Coronary artery (tissue), 2 donors: Measurements from ENCODE around the gene EHF.
"Not testable (repeated sequence)": the region's sequence is repeated elsewhere in the genome, so short reads cannot be mapped to it uniquely, and the experiment has no call there.

Source experiments
- DNase-seq: peaks from one replicate; pipeline ENCODE4 v3.0.0-alpha.2; 2017; ENCODE audit warnings: low spot score
- H3K27ac ChIP-seq, 2 donors: fragments of 200-600 bp; sonication (generic); one replicate each; pipeline ENCODE4 v1.5.1; 2016 to 2019
- H3K4me3 ChIP-seq: fragments of 200-600 bp; sonication (generic); 2 replicates; pipeline ENCODE4 v1.5.1; 2016; ENCODE audit warnings: mild to moderate bottlenecking, moderate library complexity
- CTCF ChIP-seq: fragments of 200-600 bp; sonication (generic); IDR thresholded peaks from one replicate; pipeline ENCODE4 v1.5.1; 2019; ENCODE audit warnings: antibody characterized with exemption

The EHF gene

GRCh38 chr11:34585735-34586487 lies 35.0 kb upstream of the EHF start:
- H3K4me3 ChIP-seq = peak overlapping the region; percentile 45
- peak; percentile 44 for TF ChIP-seq CTCF
- no peak overlapping the region for H3K27ac ChIP-seq
- no peak for DNase-seq

DNA sequence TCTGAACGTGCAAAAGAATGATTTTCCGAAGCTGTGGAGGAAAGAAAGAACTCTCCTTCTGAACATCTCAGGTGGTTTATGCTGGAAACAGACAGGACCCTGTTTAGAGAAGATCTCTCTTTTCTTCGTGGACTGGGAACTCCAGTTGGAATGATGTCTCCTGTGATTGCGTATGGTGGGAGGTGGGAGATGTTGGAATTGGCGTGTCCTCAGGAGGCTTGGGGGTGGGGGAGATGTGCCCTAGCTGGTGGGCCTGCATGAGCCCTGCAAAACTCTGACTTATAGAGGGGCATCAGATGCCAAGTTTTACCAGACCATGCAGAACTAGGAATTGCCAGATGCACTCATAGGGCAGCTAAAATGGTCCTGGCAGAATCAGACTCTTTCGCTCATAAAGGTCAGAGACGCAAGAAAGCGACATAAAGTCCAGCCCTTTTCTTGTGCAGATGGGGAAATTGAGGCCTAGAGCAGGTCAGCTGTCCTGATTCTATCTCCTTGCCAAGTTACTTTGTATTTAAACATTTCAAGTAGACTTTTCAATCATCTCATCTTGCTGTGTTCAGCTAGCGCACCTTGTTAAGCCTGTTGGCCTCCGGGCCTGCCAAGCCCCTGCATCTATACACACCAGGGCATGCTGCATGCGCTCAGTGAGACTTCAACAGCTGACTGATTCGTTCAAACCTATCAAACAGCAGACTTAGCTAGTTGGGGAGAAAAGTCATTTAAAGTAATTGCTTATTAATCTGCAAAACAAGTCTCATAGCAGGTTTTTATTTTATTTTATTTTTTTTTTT lies 34.2 kb upstream of the EHF start:
- no peak overlapping the region for H3K27ac ChIP-seq
- TF ChIP-seq CTCF = no peak
- H3K4me3 ChIP-seq = peak overlapping the region; percentile 45
- DNase-seq = no peak

DNA sequence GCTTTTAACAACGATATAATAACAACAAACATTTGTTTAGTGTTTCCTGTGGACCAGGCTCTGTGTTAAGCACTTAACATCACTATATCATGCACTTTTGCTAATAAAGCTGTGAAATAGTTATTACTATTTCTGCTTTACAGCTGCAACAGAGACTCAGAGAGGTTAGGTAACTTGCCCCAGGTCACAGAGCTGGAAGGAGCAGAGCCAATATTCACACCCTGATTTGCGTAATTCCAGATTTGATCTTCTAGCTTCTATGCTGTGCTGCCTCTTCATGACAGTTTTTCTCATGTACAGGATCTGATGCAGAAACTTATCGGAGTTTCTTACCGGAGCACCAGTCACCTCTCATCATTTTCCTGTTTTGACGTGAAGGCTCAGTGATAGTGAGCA lies 33.6 kb upstream of the EHF start:
- Histone ChIP-seq H3K4me3 (no peak overlapping the region), H3K27ac (no peak overlapping the region)
- DNase-seq = no peak
- TF ChIP-seq CTCF = no peak

- H3K4me3 ChIP-seq = no peak overlapping the region
- H3K27ac ChIP-seq = no peak overlapping the region
- TF ChIP-seq CTCF = no peak
- DNase-seq = no peak
Observed at GRCh38 chr11:34588023-34588422, 32.9 kb upstream of the EHF start.

DNA sequence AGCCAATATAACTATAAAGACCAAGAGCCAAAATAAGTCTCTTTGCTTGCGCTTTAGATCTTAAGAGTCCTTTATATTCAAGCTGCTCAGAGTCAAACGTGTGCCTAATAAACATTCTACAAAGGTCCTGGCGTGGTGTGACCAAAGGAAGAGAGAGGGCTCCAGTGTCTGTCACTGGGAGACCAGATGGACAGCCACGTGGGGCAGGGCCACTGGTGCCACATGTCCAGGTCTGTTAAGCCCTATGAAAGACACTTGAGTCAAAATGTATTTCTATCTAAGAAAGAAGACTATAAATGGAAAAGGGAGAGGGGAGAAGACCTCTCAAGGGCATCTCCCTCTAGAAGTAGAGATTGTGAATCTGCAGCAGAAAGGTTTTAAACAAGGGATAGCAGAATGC lies 32.2 kb upstream of the EHF start:
- no peak overlapping the region for H3K4me3 ChIP-seq
- TF ChIP-seq CTCF = no peak

DNA sequence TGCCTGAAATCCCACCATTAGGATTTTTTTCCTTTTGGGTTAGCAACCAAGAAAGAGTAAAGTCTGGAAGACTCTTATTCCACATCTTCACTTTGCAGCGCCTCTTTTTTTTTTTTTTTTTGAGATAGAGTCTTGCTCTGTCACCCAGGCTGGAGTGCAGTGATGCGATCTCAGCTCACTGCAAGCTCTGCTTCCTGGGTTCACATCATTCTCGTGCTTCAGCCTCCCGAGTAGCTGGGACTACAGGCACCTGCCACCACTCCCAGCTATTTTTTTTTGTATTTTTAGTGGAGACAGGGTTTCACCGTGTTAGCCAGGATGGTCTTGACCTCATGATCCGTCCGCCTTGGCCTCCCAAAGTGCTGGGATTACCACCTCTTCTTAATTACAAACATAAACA lies 31.7 kb upstream of the EHF start:
- H3K4me3 ChIP-seq, H3K27ac ChIP-seq, DNase-seq: not testable (repeated sequence)

More for the DNA sequence above, 32.2 kb upstream of the EHF start:
- no peak for DNase-seq
- H3K27ac ChIP-seq = no peak overlapping the region

DNA sequence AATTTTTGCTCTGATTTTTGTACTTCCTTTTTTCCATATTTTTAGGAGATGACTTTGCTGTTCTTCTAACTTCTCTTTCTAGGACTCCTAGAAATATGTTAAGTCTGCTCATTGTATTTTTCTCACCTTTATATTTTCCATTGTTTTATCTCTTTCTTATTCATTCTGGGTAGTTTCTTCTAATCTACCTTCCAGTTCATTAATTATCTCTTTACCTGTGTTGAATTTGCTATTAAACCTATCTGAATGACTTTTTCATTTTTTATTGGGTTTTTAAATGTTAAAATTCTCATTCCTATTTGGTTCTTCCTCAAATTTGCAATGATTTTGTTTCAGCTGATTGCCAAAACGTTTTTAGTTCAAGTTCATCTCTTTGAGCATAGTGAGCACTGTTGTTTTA lies 27.8 kb upstream of the EHF start:
- no peak for DNase-seq
- no peak overlapping the region for H3K4me3 ChIP-seq
- TF ChIP-seq CTCF = no peak
- no peak overlapping the region for H3K27ac ChIP-seq
